SU-DHL-6 (cell line): Measurements from ENCODE around the gene MMP14.

Experiments
- CTCF ChIP-seq: fragments of 200-600 bp; sonication (generic); IDR thresholded peaks from one replicate; pipeline ENCODE4 v1.5.1; 2017; ENCODE audit warnings: antibody characterized with exemption, mild to moderate bottlenecking, low read length, moderate library complexity; ENCODE audit not compliant: insufficient read depth, poor library complexity, severe bottlenecking
- EZH2phosphoT487 ChIP-seq: fragments of 200-600 bp; sonication (generic), shearing (Covaris generic); conservative IDR thresholded peaks from 2 replicates; pipeline ENCODE4 v1.6.1; 2018; ENCODE audit warnings: mild to moderate bottlenecking, antibody characterized with exemption, low read length, moderate library complexity, mixed read lengths

GRCh38 chr14:22844221-22845102 lies 8.1 kb downstream of the MMP14 start:
- no peak for TF ChIP-seq CTCF
- no peak for TF ChIP-seq EZH2phosphoT487
